Smooth muscle cell (in vitro differentiated cells): ENCODE data around the gene AP1M1. TPM values are rescaled to one million over a fixed set of nuclear protein-coding genes. Genes with fewer than 3 reads are reported as not detected.

ENCODE experiments used
- DNase-seq: peaks from one replicate; lab custom pipeline; 2025; ENCODE audit not compliant: unreplicated experiment; lab: John Stamatoyannopoulos, UW
- H2AFZ ChIP-seq: fragments of 200-600 bp; sonication (generic); 2 replicates; pipeline ENCODE4 v1.6.0; 2016; ENCODE audit warnings: antibody characterized with exemption, low read depth, mild to moderate bottlenecking
- H3F3A ChIP-seq: fragments of 200-600 bp; sonication (generic); 2 replicates; pipeline ENCODE4 v1.6.0; 2017; ENCODE audit warnings: antibody characterized with exemption, low read depth
- H3K27ac ChIP-seq: fragments of 200-600 bp; sonication (generic); 2 replicates; pipeline ENCODE4 v1.5.1; 2016; ENCODE audit warnings: low read depth, mild to moderate bottlenecking
- H3K27me3 ChIP-seq: fragments of 200-600 bp; sonication (generic); 2 replicates; pipeline ENCODE4 v1.6.1; 2016; ENCODE audit warnings: low read depth, mild to moderate bottlenecking
- H3K36me3 ChIP-seq: fragments of 200-600 bp; sonication (generic); 2 replicates; pipeline ENCODE4 v1.5.1; 2016; ENCODE audit warnings: low read depth
- H3K4me1 ChIP-seq: fragments of 200-600 bp; sonication (generic); 2 replicates; pipeline ENCODE4 v1.5.1; 2016; ENCODE audit warnings: low read depth
- H3K4me2 ChIP-seq: fragments of 200-600 bp; sonication (generic); 2 replicates; pipeline ENCODE4 v1.6.0; 2016; ENCODE audit warnings: mild to moderate bottlenecking
- H3K4me3 ChIP-seq: fragments of 200-600 bp; sonication (generic); 2 replicates; pipeline ENCODE4 v1.5.1; 2016; ENCODE audit warnings: mild to moderate bottlenecking
- H3K79me2 ChIP-seq: fragments of 200-600 bp; sonication (generic); 2 replicates; pipeline ENCODE4 v1.6.0; 2016; ENCODE audit warnings: low read depth, mild to moderate bottlenecking
- H3K9ac ChIP-seq: fragments of 200-600 bp; sonication (generic); 2 replicates; pipeline ENCODE4 v1.6.0; 2016; ENCODE audit warnings: low read depth
- H3K9me3 ChIP-seq: fragments of 200-600 bp; sonication (generic); replicated peaks from 2 replicates; pipeline ENCODE4 v1.5.1; 2016; ENCODE audit warnings: low read depth
- H4K20me1 ChIP-seq: fragments of 200-600 bp; sonication (generic); 2 replicates; pipeline ENCODE4 v1.6.0; 2016; ENCODE audit warnings: low read depth
- WGBS: methylation state at CpG from one replicate; pipeline ENCODE4 v1.1.7; 2016; ENCODE audit warnings: low lambda C conversion rate; 5-methylcytosine and 5-hydroxymethylcytosine counted together
- polyA plus RNA-seq: library from polyadenylated mRNA; unstranded; fragments of >200 nt; fragmentation: Nextera tagmentation; extraction: Ambion mirVana; gene quantifications from 2 replicates; pipeline ENCODE4 v1.2.1, GENCODE V29; 2016
- total RNA-seq: library from RNA; depleted of rRNA; stranded (reverse); fragments of >200 nt; gene quantifications from 2 replicates; pipeline ENCODE4 v1.2.3, GENCODE V29; 2014
- TF ChIP-seq, protein P1 (sequence below): fragments of 200-600 bp; sonication (generic); IDR thresholded peaks from 2 replicates; pipeline ENCODE4 v1.5.1; 2017; ENCODE audit warnings: borderline replicate concordance, mild to moderate bottlenecking, antibody characterized with exemption; ENCODE audit not compliant: insufficient read depth, poor library complexity, severe bottlenecking

Gene AP1M1
- total and polyA plus RNA-seq, 2 experiments from 2014 or later: 70.6 to 119 TPM

DNA sequence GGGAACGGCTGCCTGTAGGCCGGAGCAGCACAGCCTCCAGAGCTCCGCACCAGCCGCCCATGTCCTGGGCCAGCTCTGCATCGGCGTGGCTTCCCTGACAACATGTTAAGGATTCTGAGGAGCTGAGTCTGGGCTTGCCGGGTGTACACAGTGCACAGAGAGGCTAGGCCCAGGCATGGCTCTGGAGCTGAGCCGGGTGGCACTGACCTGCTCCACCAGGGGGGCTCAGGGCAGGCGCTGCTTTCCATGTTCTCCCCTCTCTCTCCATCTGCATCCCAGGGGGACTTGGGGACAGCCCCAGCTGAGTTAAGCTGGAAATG, 31.6 kb downstream of the AP1M1 start:
- H3K36me3 ChIP-seq: no peaks in the 10 kb centered on the region
- no peak overlapping the region for H3K9ac ChIP-seq
- no peak overlapping the region for H3K27ac ChIP-seq
- TF ChIP-seq, protein P1, sequence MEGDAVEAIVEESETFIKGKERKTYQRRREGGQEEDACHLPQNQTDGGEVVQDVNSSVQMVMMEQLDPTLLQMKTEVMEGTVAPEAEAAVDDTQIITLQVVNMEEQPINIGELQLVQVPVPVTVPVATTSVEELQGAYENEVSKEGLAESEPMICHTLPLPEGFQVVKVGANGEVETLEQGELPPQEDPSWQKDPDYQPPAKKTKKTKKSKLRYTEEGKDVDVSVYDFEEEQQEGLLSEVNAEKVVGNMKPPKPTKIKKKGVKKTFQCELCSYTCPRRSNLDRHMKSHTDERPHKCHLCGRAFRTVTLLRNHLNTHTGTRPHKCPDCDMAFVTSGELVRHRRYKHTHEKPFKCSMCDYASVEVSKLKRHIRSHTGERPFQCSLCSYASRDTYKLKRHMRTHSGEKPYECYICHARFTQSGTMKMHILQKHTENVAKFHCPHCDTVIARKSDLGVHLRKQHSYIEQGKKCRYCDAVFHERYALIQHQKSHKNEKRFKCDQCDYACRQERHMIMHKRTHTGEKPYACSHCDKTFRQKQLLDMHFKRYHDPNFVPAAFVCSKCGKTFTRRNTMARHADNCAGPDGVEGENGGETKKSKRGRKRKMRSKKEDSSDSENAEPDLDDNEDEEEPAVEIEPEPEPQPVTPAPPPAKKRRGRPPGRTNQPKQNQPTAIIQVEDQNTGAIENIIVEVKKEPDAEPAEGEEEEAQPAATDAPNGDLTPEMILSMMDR: no peak
- DNase-seq: no peak
- WGBS: 95% methylated on average over 9 of the region's 9 CpGs
- no peaks in the 10 kb centered on the region for H3K27me3 ChIP-seq
- no peaks in the 10 kb centered on the region for H3K79me2 ChIP-seq
- no peaks in the 10 kb centered on the region for H3F3A ChIP-seq
- peaks cover 21% of the 10 kb centered on the region for H4K20me1 ChIP-seq
- no peaks in the 10 kb centered on the region for H3K4me1 ChIP-seq
- no peaks in the 10 kb centered on the region for H3K9me3 ChIP-seq
- H2AFZ ChIP-seq: no peak overlapping the region
- no peak overlapping the region for H3K4me2 ChIP-seq
- H3K4me3 ChIP-seq: no peak overlapping the region

GRCh38 chr19:16232127-16232526, 34.4 kb downstream of the AP1M1 start:
- Histone ChIP-seq H3K9ac (no peak overlapping the region), H3K27ac (no peak overlapping the region), H3K4me3 (no peak overlapping the region), H3K79me2 (no peaks in the 10 kb centered on the region), H2AFZ (no peak overlapping the region), H4K20me1 (no peaks in the 10 kb centered on the region), H3K36me3 (no peaks in the 10 kb centered on the region), H3K4me1 (no peaks in the 10 kb centered on the region), H3K4me2 (no peak overlapping the region), H3F3A (no peaks in the 10 kb centered on the region), H3K27me3 (no peaks in the 10 kb centered on the region), H3K9me3 (no peaks in the 10 kb centered on the region)
- no peak for DNase-seq
- 97% methylated on average over 16 of the region's 16 CpGs for WGBS
- TF ChIP-seq, protein P1: no peak

DNA sequence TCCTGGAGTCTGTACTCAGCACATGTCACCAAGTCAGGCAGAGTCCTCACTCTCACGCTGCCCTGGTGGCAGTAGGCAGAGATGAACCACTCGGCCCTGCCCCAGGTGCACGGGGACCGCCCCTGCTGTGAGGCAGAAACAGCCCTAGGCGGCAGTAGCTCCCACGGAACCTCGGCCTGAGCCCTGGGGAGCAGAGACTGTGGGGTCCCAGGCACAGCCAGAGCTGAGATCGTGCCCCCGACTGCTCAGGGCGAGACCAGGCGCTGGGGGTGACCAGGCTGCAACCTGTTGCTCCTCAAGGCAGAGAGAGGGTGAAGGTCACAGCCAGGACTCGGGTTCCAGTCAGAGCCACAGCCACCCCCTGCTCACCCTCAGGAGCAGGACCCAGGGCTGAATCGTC, 34.9 kb downstream of the AP1M1 start:
- no peak overlapping the region for H2AFZ ChIP-seq
- no peaks in the 10 kb centered on the region for H3K9me3 ChIP-seq
- H3K27ac ChIP-seq: no peak overlapping the region
- no peak for DNase-seq
- H3K79me2 ChIP-seq: no peaks in the 10 kb centered on the region
- no peaks in the 10 kb centered on the region for H3F3A ChIP-seq
- H3K9ac ChIP-seq: no peak overlapping the region
- no peak overlapping the region for H3K4me2 ChIP-seq
- H3K4me1 ChIP-seq: no peaks in the 10 kb centered on the region
- 90% methylated on average over 13 of the region's 13 CpGs for WGBS
- no peaks in the 10 kb centered on the region for H4K20me1 ChIP-seq
- H3K36me3 ChIP-seq: no peaks in the 10 kb centered on the region
- TF ChIP-seq, protein P1: no peak
- no peak overlapping the region for H3K4me3 ChIP-seq
- H3K27me3 ChIP-seq: no peaks in the 10 kb centered on the region

GRCh38 chr19:16233081-16233776, 35.5 kb downstream of the AP1M1 start:
- Histone ChIP-seq H3K9ac (no peak overlapping the region), H4K20me1 (no peaks in the 10 kb centered on the region), H3K79me2 (no peaks in the 10 kb centered on the region), H3K4me1 (no peaks in the 10 kb centered on the region), H3K4me3 (no peak overlapping the region), H3K27me3 (no peaks in the 10 kb centered on the region), H2AFZ (no peak overlapping the region), H3K4me2 (no peak overlapping the region), H3F3A (no peaks in the 10 kb centered on the region), H3K9me3 (no peaks in the 10 kb centered on the region), H3K36me3 (no peaks in the 10 kb centered on the region), H3K27ac (no peak overlapping the region)
- TF ChIP-seq, protein P1: no peak
- DNase-seq: no peak
- 97% methylated on average over 19 of the region's 19 CpGs for WGBS
